ENCODE results near the gene RAPSN.

DNA sequence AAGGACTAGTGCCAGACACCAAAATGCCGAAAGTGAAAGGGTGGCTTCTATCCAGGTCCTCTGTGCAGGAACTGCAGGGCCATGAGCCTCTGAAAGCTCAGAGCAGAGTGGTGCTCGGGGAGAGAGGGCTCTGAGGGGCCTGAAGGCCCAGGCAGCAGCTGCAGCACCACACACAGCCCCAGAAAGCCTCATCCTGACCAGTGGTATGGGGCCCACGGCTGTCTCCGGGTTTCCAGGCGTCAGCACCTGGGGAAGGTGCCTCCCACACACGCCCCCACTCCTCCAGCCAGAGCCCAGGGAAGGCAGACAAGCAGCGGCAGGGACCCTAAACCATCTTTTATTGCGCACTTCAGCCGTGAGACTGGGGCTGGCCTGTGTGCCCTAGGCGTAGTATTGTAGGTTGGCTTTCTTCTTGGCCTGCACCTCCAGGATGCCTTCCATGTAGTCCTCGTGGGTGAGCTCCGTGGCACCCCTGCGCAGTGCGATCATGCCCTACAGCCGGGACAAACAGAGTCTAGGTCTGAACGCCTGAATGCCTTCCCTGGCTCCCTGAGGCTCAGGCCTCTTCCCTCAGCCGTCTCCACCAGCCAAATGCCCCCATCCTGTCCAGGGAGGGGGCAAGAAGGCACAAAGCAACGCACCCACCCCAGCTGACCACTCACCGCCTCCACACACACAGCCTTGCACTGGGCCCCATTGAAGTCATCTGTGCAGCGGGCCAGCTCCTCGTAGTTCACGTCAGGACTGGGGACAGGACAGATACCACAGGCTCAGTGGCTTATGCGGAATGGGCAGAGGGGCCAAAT lies 30.3 kb downstream of the RAPSN start:
- TF ChIP-seq, protein P1, sequence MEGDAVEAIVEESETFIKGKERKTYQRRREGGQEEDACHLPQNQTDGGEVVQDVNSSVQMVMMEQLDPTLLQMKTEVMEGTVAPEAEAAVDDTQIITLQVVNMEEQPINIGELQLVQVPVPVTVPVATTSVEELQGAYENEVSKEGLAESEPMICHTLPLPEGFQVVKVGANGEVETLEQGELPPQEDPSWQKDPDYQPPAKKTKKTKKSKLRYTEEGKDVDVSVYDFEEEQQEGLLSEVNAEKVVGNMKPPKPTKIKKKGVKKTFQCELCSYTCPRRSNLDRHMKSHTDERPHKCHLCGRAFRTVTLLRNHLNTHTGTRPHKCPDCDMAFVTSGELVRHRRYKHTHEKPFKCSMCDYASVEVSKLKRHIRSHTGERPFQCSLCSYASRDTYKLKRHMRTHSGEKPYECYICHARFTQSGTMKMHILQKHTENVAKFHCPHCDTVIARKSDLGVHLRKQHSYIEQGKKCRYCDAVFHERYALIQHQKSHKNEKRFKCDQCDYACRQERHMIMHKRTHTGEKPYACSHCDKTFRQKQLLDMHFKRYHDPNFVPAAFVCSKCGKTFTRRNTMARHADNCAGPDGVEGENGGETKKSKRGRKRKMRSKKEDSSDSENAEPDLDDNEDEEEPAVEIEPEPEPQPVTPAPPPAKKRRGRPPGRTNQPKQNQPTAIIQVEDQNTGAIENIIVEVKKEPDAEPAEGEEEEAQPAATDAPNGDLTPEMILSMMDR (IDR thresholded peaks at IDR 0.05) = no peak
- TF ChIP-seq POLR2A (IDR thresholded peaks at IDR 0.05) = no peak
